OCI-LY1 (cell line): ENCODE measurements around the gene DAP.

ENCODE experiments used
- CTCF ChIP-seq: fragments of 200-600 bp; sonication (generic), shearing (Covaris generic); IDR thresholded peaks from 2 replicates; pipeline ENCODE4 v1.5.1; 2017; ENCODE audit warnings: mild to moderate bottlenecking, antibody characterized with exemption, low read length, moderate library complexity, mixed read lengths
- EZH2 ChIP-seq: fragments of 200-600 bp; sonication (generic), shearing (Covaris generic); IDR thresholded peaks from 2 replicates; pipeline ENCODE4 v1.8.0; 2017; ENCODE audit warnings: borderline replicate concordance, mixed run types, mild to moderate bottlenecking, antibody characterized with exemption, low read length, moderate library complexity, mixed read lengths

DNA sequence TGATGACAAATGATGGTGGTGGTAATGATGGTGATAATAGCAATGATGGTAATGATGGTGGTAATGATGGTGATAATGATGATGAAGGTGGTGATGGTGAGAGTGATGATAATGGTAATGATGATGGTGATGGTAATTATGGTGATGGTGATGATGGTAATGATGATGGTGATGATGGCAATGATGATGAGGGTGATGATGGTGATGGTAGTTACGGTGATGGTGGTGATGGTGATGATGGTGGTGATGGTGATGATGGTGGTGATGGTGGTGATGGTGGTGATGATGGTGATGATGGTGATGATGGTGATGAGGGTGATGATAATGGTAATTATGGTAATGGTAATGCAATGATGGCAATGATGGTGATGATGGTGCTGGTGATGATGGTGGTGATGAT is 91.1 kb downstream of the DAP start:
- no peak for TF ChIP-seq EZH2
- no peak for TF ChIP-seq CTCF
